Prostate gland (tissue), 2 donors: Measurements from ENCODE around the gene RUSF1. TPM values are rescaled to one million over a fixed set of nuclear protein-coding genes. Genes with fewer than 3 reads are reported as not detected.

Experiments
- DNase-seq: peaks from one replicate; pipeline ENCODE4 v3.0.0-alpha.2; 2019; ENCODE audit warnings: low spot score
- H3K27ac ChIP-seq, 2 donors: fragments of 200-600 bp; sonication (generic); 2 replicates each; pipeline ENCODE4 v1.5.1; 2017 to 2019
- H3K27me3 ChIP-seq: fragments of 200-600 bp; sonication (generic); replicated peaks from 2 replicates; pipeline ENCODE4 v1.5.1; 2019; ENCODE audit not compliant: insufficient read depth
- H3K36me3 ChIP-seq, 2 donors: fragments of 200-600 bp; sonication (generic); 1 replicate in 1 of 2; 2 replicates in 1 of 2; pipeline versions ENCODE4 v1.5.1 to v1.8.1; 2017 to 2019
- H3K4me1 ChIP-seq: fragments of 200-600 bp; sonication (generic); replicated peaks from 2 replicates; pipeline ENCODE4 v1.5.1; 2019
- H3K4me3 ChIP-seq, 2 donors: fragments of 200-600 bp; sonication (generic); 2 replicates each; pipeline ENCODE4 v1.5.1; 2017 to 2019
- H3K9me3 ChIP-seq: fragments of 200-600 bp; sonication (generic); 2 replicates; pipeline ENCODE4 v1.5.1; 2017
- CTCF ChIP-seq, 4 experiments: fragments of 200-600 bp in 2 of 4; fragments of 450-650 bp in 2 of 4; sonication (generic) in 2 of 4; IDR thresholded peaks; 1 replicate in 3 of 4; 2 replicates in 1 of 4; pipeline ENCODE4 v1.5.1; 2016 to 2019; ENCODE audit warnings: antibody characterized with exemption in 4 of 4, mild to moderate bottlenecking in 2 of 4, moderate library complexity in 2 of 4
- POLR2A ChIP-seq: fragments of 450-650 bp; IDR thresholded peaks from one replicate; pipeline ENCODE4 v1.6.1; 2016; ENCODE audit warnings: antibody characterized with exemption, mild to moderate bottlenecking
- POLR2AphosphoS5 ChIP-seq: sonication (generic); formaldehyde crosslinking; IDR thresholded peaks from one replicate; pipeline ENCODE4 v1.6.1; 2017; ENCODE audit warnings: antibody characterized with exemption
- WGBS: methylation state at CpG from one replicate; pipeline ENCODE4 v1.1.5; 2018; 5-methylcytosine and 5-hydroxymethylcytosine counted together
- intact Hi-C: fragments of 100-400 bp; cut with DNase I; formaldehyde crosslinking; loops from one replicate; pipeline ENCODE4 v1.14.2; 2022
- total RNA-seq, 2 donors: library from RNA; depleted of rRNA; stranded (reverse); fragments of >200 nt; gene quantifications; one replicate each; pipeline ENCODE4 v1.1.0, GENCODE V29; 2016

The RUSF1 gene
- total RNA-seq, 2 donors from 2014 or later: 142 to 153 TPM

DNA sequence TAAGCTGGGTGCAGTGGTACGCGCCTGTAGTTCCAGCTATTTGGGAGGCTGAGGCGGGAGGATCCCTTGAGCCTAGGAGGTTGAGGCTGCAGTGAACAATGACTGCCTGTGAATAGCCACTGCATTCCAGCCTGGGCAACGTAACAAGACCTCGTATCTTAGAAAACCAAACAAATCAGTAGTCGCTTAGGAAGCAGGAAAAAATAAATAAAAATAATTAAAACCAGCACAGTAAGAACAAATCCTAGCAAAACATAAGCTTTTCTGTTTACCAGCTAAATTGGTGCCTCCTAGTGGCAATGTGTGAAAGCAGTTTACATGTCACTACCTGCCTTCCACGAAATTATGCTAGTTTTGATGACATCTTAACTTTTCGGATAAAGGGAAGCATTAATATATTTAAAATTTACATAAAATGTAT is 47.6 kb downstream of the RUSF1 start:
- H3K27ac ChIP-seq: peak overlapping the region in 1 of 2 donors; percentile 98
- H3K27me3 ChIP-seq: no peaks in the 10 kb centered on the region
- intact Hi-C loops: loop anchor here (5.0 kb wide), 1 partner anchor 412 kb away; the partner anchor contains the start of gene ZNF267
- no peaks in the 10 kb centered on the region for H3K9me3 ChIP-seq
- H3K4me1 ChIP-seq: peaks cover 18% of the 10 kb centered on the region
- H3K36me3 ChIP-seq: peaks cover 2 to 6% of the 10 kb centered on the region in 2 donors
- no peak for DNase-seq
- 42% methylated on average over 8 of the region's 8 CpGs for WGBS
- TF ChIP-seq POLR2AphosphoS5 (no peak), POLR2A (no peak), CTCF (IDR thresholded peaks at IDR 0.05) (peak in 3 of 4 experiments; percentile 39 to 67 (median 43))
- peak overlapping the region in 1 of 2 donors; percentile 75 for H3K4me3 ChIP-seq

- 3% methylated on average over 32 of the region's 61 CpGs for WGBS
- Histone ChIP-seq H3K4me3 (peak overlapping the region; percentile 75 to 85), H3K27ac (peak overlapping the region; percentile 98 to 99), H3K9me3 (no peaks in the 10 kb centered on the region), H3K4me1 (peaks cover 20% of the 10 kb centered on the region), H3K36me3 (peaks cover 2 to 3% of the 10 kb centered on the region in 2 donors), H3K27me3 (no peaks in the 10 kb centered on the region)
- peak; percentile 100 for DNase-seq
- TF ChIP-seq POLR2AphosphoS5 (peak; percentile 96), POLR2A (peak; percentile 22), CTCF (IDR thresholded peaks at IDR 0.05) (peak in 1 of 4 experiments; percentile 11)
- intact Hi-C loops: loop anchor here (5.0 kb wide), 2 partner anchors 412 to 428 kb away; partner anchors contain the start of genes STX4 and ZNF267
Measured at GRCh38 chr16:31459687-31460581, 48.3 kb downstream of the RUSF1 start.

DNA sequence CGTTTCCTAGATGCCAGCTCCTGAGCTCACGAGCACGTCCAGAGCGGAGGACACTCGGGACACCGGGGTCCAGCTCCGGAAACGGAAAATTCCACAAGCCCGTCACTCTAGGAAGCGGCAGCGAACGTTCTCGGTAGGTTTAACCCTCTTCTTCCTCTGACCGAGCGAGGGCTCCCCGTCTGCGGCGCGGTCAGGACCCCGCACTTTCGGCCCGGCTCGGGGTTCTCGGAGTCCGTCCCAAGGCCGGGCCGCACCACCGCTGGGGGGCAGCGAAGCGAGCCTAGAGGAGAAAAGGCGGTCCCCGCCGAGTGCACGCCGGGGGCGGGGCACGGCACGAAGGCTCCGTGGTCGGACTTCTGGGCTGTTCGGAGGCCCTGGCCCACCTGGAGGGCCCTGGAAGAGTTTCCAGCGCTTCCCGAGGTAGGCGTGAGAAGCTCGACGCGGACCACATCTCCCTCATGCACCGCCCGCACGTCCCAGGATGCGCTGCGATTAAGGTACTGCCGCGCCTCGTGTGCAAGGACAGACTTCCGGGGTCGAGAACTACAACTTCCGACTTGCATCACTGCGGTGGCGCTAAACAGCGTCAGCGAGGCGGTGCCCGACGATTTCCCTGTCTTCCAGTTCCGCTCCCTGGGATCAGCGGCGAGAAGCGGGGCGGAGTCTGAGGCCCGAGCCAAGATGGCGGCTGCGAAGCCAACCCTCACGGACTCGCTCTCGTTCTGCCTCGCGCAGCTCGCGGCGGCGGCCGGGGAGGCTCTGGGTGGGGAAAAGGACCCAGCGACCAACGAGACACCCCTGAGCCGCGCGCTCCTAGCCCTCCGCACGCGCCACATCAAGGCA is 49.1 kb downstream of the RUSF1 start, which contains the start of gene ARMC5:
TSS of gene ARMC5 (plus strand) at position 658 of the 843 bp plus-strand sequence. CDS start at position 682, 24 bp downstream.
- WGBS: under 1% methylated on average over 60 of the region's 91 CpGs
- intact Hi-C loops: loop anchor here (5.0 kb wide), 1 partner anchor 427 kb away; the partner anchor contains the start of gene STX4

More for the DNA sequence above, 49.1 kb downstream of the RUSF1 start, which contains the start of gene ARMC5:
- Histone ChIP-seq H3K36me3 (no peaks in the 10 kb centered on the region), H3K27me3 (no peaks in the 10 kb centered on the region), H3K27ac (peak within 1 kb of the TSS; percentile 98 to 99), H3K4me1 (peaks cover 20% of the 10 kb centered on the region), H3K9me3 (no peaks in the 10 kb centered on the region), H3K4me3 (peak within 1 kb of the TSS; percentile 75 to 85)
- DNase-seq: peak; percentile 98
- peak; percentile 85 for TF ChIP-seq POLR2AphosphoS5
- TF ChIP-seq CTCF (IDR thresholded peaks at IDR 0.05): peak; percentile 35 to 72 (median 62)
- no peak for TF ChIP-seq POLR2A
